ENCODE results near the gene DGKG.
A peak's percentile ranks its signal among the peaks of the same experiment; 100 is the strongest.

Gene DGKG

GRCh38 chr3:186152889-186153292, 209.1 kb downstream of the DGKG start:
- Mint-ChIP-seq H3K9me3 (no peaks in the 10 kb centered on the region), H3K27ac (peak overlapping the region in 1 of 2 donors; percentile 19), H3K4me3 (peak overlapping the region; percentile 22 to 33), H3K27me3 (peaks cover 67% of the 10 kb centered on the region), H3K4me1 (peaks cover 20% of the 10 kb centered on the region)
- DNase-seq (peak in 1 of 2 donors; percentile 26), ATAC-seq (peak; percentile 91)

- H3K27me3 Mint-ChIP-seq: peaks cover 70% of the 10 kb centered on the region
- H3K4me1 Mint-ChIP-seq: peaks cover 20% of the 10 kb centered on the region
- DNase-seq: no peak
- H3K9me3 Mint-ChIP-seq: no peaks in the 10 kb centered on the region
- no peak for ATAC-seq
- H3K4me3 Mint-ChIP-seq: no peak overlapping the region
- H3K27ac Mint-ChIP-seq: no peak overlapping the region
Measured at GRCh38 chr3:186152361-186152798, 209.7 kb downstream of the DGKG start.

GRCh38 chr3:186151077-186151971, 210.7 kb downstream of the DGKG start:
- H3K27ac Mint-ChIP-seq: peak overlapping the region in 1 of 2 donors; percentile 90
- ATAC-seq (peak; percentile 62), DNase-seq (no peak)

GRCh38 chr3:186150041-186150830, 211.8 kb downstream of the DGKG start:
- peaks cover 67% of the 10 kb centered on the region for H3K27me3 Mint-ChIP-seq
- H3K9me3 Mint-ChIP-seq: no peaks in the 10 kb centered on the region
- no peak overlapping the region for H3K4me3 Mint-ChIP-seq
- ATAC-seq (no peak), DNase-seq (no peak)
- peaks cover 20% of the 10 kb centered on the region for H3K4me1 Mint-ChIP-seq
- H3K27ac Mint-ChIP-seq: no peak overlapping the region

More at GRCh38 chr3:186151077-186151971, 210.7 kb downstream of the DGKG start:
- Mint-ChIP-seq H3K4me3 (peak overlapping the region; percentile 16 to 48), H3K9me3 (no peaks in the 10 kb centered on the region), H3K27me3 (peaks cover 70% of the 10 kb centered on the region), H3K4me1 (peaks cover 20% of the 10 kb centered on the region)

- H3K27me3 Mint-ChIP-seq: peaks cover 74% of the 10 kb centered on the region
- no peak for ATAC-seq
- DNase-seq: no peak
- H3K27ac Mint-ChIP-seq: no peak overlapping the region
- no peaks in the 10 kb centered on the region for H3K9me3 Mint-ChIP-seq
- peaks cover 20% of the 10 kb centered on the region for H3K4me1 Mint-ChIP-seq
- H3K4me3 Mint-ChIP-seq: no peak overlapping the region
Measured at GRCh38 chr3:186149319-186149960, 212.6 kb downstream of the DGKG start.

GRCh38 chr3:186144257-186144656, 217.8 kb downstream of the DGKG start:
- H3K4me1 Mint-ChIP-seq: no peaks in the 10 kb centered on the region
- H3K27me3 Mint-ChIP-seq: peaks cover 47% of the 10 kb centered on the region
- no peak overlapping the region for H3K27ac Mint-ChIP-seq
- DNase-seq (no peak), ATAC-seq (no peak)
- H3K4me3 Mint-ChIP-seq: no peak overlapping the region
- H3K9me3 Mint-ChIP-seq: no peaks in the 10 kb centered on the region

- H3K9me3 Mint-ChIP-seq: no peaks in the 10 kb centered on the region
- H3K4me1 Mint-ChIP-seq: no peaks in the 10 kb centered on the region
- no peak for DNase-seq
- H3K4me3 Mint-ChIP-seq: no peak overlapping the region
- H3K27me3 Mint-ChIP-seq: peaks cover 42% of the 10 kb centered on the region
- no peak for ATAC-seq
- H3K27ac Mint-ChIP-seq: no peak overlapping the region
Measured at GRCh38 chr3:186143250-186143649, 218.8 kb downstream of the DGKG start.

- Mint-ChIP-seq H3K27me3 (peaks cover 41% of the 10 kb centered on the region), H3K27ac (no peak overlapping the region), H3K4me1 (no peaks in the 10 kb centered on the region), H3K9me3 (no peaks in the 10 kb centered on the region), H3K4me3 (no peak overlapping the region)
- no peak for DNase-seq
- no peak for ATAC-seq
Measured at GRCh38 chr3:186142393-186142932, 219.6 kb downstream of the DGKG start.

GRCh38 chr3:186141790-186142189, 220.2 kb downstream of the DGKG start:
- H3K4me1 Mint-ChIP-seq: no peaks in the 10 kb centered on the region
- H3K27me3 Mint-ChIP-seq: peaks cover 41% of the 10 kb centered on the region
- H3K4me3 Mint-ChIP-seq: no peak overlapping the region
- H3K9me3 Mint-ChIP-seq: no peaks in the 10 kb centered on the region
- ATAC-seq (no peak), DNase-seq (no peak)
- no peak overlapping the region for H3K27ac Mint-ChIP-seq

- no peak for ATAC-seq
- no peaks in the 10 kb centered on the region for H3K9me3 Mint-ChIP-seq
Measured at GRCh38 chr3:186138272-186138981, 223.6 kb downstream of the DGKG start.

GRCh38 chr3:186137051-186137685, 224.9 kb downstream of the DGKG start:
- DNase-seq (no peak), ATAC-seq (no peak)
- H3K4me1 Mint-ChIP-seq: no peaks in the 10 kb centered on the region
- peaks cover 35% of the 10 kb centered on the region for H3K27me3 Mint-ChIP-seq
- H3K4me3 Mint-ChIP-seq: no peak overlapping the region
- H3K9me3 Mint-ChIP-seq: no peaks in the 10 kb centered on the region
- H3K27ac Mint-ChIP-seq: no peak overlapping the region

More at GRCh38 chr3:186138272-186138981, 223.6 kb downstream of the DGKG start:
- Mint-ChIP-seq H3K27me3 (peaks cover 35% of the 10 kb centered on the region), H3K4me1 (no peaks in the 10 kb centered on the region), H3K4me3 (no peak overlapping the region), H3K27ac (no peak overlapping the region)
- DNase-seq: no peak

GRCh38 chr3:186133980-186134379, 228.1 kb downstream of the DGKG start:
- H3K27me3 Mint-ChIP-seq: peaks cover 62% of the 10 kb centered on the region
- ATAC-seq (peak; percentile 39), DNase-seq (no peak)
- no peak overlapping the region for H3K4me3 Mint-ChIP-seq
- no peaks in the 10 kb centered on the region for H3K4me1 Mint-ChIP-seq
- H3K9me3 Mint-ChIP-seq: no peaks in the 10 kb centered on the region
- no peak overlapping the region for H3K27ac Mint-ChIP-seq

GRCh38 chr3:186132487-186132886, 229.5 kb downstream of the DGKG start:
- no peaks in the 10 kb centered on the region for H3K9me3 Mint-ChIP-seq
- DNase-seq (no peak), ATAC-seq (no peak)
- H3K4me3 Mint-ChIP-seq: no peak overlapping the region
- H3K4me1 Mint-ChIP-seq: no peaks in the 10 kb centered on the region
- H3K27me3 Mint-ChIP-seq: peaks cover 56% of the 10 kb centered on the region
- H3K27ac Mint-ChIP-seq: no peak overlapping the region

GRCh38 chr3:186129206-186129605, 232.8 kb downstream of the DGKG start:
- Mint-ChIP-seq H3K27me3 (peaks cover 48% of the 10 kb centered on the region), H3K9me3 (no peaks in the 10 kb centered on the region), H3K27ac (no peak overlapping the region), H3K4me3 (no peak overlapping the region), H3K4me1 (no peaks in the 10 kb centered on the region)
- ATAC-seq (no peak), DNase-seq (no peak)

Measured in stimulated activated naive CD8-positive, alpha-beta T cell treated with anti-CD3 and anti-CD28 coated beads, Interleukin-15, amount 100 ng/mL, for 72 hours (primary cell).